OCI-LY7 (cell line): ENCODE data around the gene SPRED2.

Experiments
- EZH2phosphoT487 ChIP-seq: fragments of 200-600 bp; sonication (generic); IDR thresholded peaks from 2 replicates; pipeline ENCODE4 v1.6.1; 2018; ENCODE audit warnings: low read depth, borderline replicate concordance, mild to moderate bottlenecking, mixed run types, antibody characterized with exemption, low read length, moderate library complexity, mixed read lengths
- TF ChIP-seq, protein P1 (sequence below): fragments of 200-600 bp; sonication (generic); conservative IDR thresholded peaks from 2 replicates; pipeline ENCODE4 v1.5.1; 2014; ENCODE audit warnings: mild to moderate bottlenecking, antibody characterized with exemption, low read length, moderate library complexity, mixed read lengths

DNA sequence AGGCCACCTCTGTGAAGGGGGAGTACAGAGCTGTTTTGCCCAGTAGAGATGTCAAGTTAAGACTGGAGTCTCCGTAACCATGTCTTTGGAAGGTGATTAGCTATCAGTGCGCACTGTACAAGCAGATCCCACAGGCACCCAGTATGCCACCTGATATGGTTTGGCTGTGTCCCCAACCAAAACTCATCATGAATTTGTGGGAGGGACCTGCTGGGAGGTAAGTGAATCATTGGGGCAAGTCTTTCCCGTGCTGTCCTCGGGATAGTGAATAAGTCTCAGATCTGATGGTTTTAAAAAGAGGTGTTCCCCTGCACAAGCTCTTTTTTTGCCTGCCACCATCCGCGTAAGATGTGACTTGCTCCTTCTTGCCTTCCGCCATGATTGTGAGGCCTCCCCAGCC, 114.6 kb downstream of the SPRED2 start:
- TF ChIP-seq, protein P1, sequence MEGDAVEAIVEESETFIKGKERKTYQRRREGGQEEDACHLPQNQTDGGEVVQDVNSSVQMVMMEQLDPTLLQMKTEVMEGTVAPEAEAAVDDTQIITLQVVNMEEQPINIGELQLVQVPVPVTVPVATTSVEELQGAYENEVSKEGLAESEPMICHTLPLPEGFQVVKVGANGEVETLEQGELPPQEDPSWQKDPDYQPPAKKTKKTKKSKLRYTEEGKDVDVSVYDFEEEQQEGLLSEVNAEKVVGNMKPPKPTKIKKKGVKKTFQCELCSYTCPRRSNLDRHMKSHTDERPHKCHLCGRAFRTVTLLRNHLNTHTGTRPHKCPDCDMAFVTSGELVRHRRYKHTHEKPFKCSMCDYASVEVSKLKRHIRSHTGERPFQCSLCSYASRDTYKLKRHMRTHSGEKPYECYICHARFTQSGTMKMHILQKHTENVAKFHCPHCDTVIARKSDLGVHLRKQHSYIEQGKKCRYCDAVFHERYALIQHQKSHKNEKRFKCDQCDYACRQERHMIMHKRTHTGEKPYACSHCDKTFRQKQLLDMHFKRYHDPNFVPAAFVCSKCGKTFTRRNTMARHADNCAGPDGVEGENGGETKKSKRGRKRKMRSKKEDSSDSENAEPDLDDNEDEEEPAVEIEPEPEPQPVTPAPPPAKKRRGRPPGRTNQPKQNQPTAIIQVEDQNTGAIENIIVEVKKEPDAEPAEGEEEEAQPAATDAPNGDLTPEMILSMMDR, result no peak
- no peak for TF ChIP-seq EZH2phosphoT487
